HG02981 (cell line): ENCODE measurements around the gene SSH2.

Experiments
- ATAC-seq: cut with Tn5 transposase; IDR thresholded peaks from one replicate; pipeline ENCODE4 v1.9.1; 2021; ENCODE audit warnings: mild to moderate bottlenecking, moderate library complexity; ENCODE audit not compliant: unreplicated experiment

The SSH2 gene

DNA sequence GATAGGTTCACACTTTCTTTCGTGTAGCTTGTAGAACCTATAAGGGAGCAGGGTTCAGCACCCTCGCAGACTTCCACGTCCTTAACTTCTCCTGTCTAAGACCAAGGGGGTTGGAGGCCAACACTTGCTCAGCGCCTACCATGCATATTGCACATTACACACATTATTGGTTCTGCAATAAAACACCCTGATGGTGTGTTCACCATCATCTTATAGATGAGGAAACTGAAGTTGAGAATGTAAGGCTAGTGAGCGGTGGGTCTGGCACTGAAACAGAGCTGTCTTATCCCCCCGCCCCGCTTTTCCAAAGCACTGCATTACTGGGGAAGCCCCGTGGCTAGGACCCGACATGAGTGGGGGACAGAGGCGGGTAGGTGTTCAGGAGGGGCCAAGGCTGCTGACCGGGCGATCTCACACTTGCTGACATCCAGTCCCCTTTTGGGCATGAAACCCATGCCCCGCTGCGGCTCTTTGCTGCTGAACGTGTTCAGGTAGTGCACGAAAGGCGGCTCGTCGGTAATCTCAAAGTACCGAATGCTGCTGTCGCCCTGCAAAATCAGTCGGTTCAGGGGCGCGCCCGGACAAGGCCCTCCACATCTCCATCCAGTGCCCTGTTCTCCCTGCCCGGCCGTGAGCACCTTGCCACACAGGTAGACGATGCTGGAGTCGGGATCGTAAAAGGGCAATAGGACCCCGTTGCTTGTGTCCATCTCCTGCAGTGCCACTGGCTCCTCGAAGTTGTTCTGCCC, 313.6 kb downstream of the SSH2 start:
- ATAC-seq = no peak

DNA sequence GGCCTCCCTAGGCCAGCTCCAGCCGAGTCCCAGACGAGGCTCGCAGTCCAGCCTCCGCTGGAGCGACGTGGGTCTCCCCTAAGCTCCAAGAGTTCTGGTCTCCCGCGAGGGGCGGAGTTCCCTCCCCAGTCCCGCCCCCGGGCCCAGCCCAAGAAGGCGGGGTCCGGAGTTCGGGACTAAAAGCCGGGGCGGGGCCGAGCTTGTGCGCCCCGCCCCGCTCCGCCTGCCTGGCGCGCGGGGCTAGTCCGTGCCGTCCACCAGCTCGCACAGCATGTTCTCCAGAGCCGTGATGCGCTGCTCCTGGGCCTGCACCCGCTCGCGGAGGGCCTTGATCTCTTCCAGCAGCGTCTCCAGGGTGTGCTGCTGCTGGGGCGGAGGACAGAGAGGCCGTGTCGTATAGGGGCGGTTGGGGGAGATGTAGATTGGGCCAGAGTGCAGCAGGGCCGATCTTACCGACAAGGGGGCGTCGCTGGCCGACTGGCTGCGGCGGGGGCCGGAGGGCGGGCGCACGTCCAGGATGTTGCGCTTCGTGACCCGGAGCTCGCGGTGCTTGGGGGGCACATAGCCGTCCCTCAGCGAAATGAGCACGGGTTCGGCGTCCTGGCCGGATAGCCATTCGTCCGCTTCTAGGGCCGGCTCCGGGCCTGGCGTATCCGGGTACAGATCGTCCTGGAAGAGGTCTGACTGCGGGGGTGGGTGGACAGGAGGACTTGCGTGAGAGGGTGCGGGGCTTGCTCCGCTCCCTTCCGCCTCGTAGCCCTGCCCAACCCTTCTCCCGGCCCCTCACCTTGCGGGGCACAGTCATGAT, 314.3 kb downstream of the SSH2 start:
- ATAC-seq = peak; percentile 52

DNA sequence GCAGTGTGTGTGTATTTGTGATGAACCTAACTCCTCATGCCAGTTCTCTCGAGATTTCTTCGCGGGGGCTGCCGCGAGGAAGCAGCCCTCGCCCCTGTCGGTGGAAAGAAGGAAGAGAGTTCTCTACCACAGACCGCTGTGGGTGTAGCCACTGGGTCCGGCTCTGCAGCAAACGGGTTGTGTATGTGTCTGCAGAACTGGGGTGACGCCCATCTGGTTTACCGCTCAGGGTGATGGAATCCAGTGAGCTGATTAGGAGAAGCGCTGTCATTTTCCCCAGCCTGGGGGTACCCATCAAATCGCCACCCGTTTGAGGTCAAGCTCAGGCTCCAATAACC, 315.0 kb downstream of the SSH2 start:
- no peak for ATAC-seq

- no peak for ATAC-seq
These were observed 315.5 kb downstream of the SSH2 start for GRCh38 chr17:29614349-29615047.

DNA sequence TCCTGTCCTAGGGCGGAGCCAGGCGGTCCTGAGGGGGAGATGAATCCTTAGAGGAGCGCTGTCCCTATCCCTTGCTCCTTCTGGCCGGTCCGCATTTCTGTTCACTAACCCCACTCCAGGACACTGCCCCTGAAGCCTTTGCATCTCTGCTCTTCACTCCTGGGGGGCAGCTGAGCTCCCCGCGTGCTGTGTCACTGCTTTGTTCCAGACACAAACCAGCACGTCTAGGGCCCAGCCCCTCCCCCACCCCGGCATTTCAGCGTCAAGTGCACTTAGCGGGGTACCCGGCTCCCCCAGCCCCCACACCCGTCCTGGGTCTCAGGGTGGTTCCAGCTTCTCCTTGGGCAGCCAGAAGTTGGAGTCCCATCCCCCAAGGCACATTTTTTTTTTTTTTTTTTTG, 316.2 kb downstream of the SSH2 start:
- no peak for ATAC-seq

GRCh38 chr17:29613352-29613837, 316.6 kb downstream of the SSH2 start:
- ATAC-seq = peak; percentile 34

- ATAC-seq = no peak
These were observed 317.4 kb downstream of the SSH2 start for GRCh38 chr17:29612404-29613280.

DNA sequence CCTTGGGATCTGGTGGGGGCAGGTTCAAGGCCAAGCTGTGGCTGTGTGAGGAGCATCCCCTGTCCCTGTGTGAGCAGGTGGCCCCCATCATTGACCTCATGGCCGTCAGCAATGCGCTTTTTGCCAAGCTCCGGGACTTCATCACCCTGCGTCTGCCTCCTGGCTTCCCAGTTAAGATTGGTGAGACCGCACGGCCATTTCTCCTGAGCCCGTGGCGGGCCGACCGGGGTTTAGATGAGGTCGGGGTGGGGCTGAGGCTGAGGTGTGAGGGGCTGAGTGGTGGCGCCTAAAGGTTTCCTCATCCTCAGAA, 318.0 kb downstream of the SSH2 start:
- ATAC-seq = no peak

DNA sequence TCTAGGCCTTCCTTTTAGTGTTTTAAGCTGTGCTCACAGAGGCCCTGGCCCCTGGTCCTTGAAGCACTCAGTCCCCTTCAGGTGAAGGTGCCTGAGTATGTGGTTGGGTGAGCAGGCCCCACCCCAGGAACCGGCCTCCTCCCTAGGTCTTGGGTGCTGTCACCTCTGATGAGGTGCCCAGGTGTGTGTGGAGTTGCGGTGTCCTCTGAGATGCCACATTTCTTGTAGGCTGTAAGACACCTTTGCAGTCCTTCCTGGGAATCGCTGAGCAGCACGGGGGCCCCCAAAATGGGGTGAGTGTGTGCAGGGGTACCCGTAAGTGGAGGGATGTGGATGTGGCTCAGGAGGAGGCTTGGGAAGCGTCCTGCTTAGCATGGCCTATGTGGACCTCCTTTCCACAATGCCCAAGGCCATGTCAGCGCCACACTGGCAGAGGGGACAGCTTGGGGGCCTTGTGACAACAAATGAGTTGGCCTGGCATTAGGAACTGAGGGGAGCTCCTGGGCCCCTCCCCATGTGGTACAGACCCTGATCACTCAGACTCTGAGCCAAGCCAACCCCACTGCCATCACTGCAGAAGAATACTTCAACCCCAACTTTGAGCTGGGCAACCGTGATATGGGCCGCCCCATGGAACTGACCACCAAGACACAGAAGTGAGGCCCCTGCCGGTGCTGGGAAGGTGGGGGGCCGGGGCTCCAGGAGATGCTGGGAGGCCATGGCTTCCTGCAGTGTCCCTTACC, 318.5 kb downstream of the SSH2 start:
- no peak for ATAC-seq

- no peak for ATAC-seq
These were observed 319.6 kb downstream of the SSH2 start for GRCh38 chr17:29610395-29610794.

DNA sequence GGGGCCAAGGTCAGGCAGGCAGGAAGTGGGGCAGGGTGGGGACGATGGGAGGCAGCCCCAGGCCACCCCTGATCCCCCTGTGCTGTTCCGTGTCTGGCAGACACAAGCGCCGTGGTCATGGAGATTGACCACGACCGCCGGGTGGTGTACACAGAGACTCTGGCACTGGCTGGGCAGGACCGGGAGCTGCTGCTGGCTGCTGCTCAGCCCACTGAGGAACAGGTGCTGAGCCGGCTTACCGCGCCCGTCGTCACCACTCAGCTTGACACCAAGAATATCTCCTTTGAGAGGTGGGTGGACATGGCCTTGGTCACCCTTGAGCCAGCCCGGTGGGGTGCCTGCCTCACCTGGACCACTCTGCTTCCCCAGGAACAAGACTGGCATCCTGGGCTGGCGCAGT, 321.0 kb downstream of the SSH2 start:
- no peak for ATAC-seq

- ATAC-seq = no peak
These were observed 322.4 kb downstream of the SSH2 start for GRCh38 chr17:29607557-29608195.

DNA sequence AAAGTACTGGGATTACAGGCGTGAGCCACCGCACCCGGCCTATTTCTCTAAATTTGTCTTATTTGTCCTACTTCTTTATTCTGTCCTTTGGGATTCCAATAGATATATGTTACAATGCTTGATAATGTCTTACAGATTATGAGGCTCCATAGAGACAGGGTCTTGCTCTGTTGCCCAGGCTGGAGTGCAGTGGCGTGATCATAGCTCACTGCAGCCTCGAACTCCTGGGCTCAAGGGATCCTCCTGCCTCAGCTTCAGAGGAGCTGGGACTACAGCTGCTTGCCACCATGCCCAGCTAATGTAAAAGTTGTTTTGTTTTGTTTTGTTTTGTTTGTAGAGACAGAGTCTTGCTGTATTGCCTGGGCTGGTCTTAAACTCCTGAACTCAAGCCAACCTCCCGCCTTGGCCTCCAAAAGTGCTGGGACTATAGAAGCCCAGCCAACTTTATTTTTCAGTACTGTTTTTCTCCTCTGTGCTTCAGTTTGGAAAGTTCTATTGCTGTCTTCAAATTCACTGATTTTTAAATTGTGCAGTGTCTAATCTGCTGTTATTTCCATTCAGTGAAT, 326.8 kb downstream of the SSH2 start:
- no peak for ATAC-seq

DNA sequence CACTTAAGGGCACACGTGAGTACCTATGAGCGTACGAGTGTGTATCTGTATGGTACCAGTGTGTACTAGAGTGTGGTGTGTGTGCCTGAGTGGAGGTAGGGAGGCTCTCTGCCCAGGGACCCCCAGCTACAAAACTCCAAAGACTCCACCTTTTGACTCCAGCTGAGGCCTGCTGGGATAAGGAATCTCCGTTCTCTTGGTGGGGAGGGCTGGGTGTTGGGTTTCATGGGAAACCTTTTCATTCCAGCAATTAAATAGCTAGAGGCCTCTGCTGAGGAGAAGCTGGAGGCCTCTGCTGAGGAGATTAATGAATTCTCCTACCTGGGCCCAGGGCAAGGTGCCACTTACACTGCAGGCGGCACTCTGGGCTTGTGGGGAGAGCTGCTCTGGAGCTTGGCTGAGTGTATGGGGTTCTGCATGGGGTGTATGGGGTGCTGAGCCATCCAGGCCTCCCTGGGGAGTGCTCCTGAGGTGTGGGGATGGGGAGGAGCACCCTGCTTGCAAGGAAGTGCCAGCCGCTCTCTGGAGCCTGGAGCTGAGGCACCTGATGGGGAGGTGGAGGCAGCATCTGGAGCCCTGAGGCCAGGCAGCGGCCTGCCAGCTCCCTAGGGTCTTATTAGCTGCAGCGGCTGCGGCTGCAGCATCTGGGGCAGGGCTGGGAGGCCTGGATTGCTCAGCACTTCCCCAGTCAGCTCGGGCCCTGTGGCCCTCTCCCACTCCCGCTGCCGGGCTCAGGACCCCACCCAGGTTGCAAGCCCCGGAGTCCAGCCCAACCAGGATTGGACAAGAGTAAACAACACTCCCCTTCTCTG, 332.5 kb downstream of the SSH2 start:
- ATAC-seq = no peak

DNA sequence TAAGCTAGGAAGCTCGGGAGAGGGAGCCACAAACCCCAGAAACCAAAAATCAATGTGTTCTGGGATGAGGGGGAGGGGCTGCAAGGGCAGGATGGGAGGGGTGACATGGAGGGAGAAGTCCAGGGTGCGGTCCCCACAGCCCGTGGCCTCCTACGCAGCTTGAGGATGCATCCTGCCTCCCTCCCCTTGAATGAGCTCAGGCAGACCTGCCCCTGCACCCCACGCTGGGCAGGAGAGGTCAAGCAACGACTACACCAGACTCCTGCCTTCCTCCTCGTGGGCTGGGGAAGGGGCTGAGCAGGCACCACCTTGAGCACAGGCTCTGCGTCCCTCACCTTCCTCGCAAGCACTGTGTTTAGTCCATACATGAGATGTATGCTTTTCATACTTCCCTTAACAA, 333.2 kb downstream of the SSH2 start:
- no peak for ATAC-seq

- no peak for ATAC-seq
These were observed 333.9 kb downstream of the SSH2 start for GRCh38 chr17:29595943-29596774.

GRCh38 chr17:29595107-29595942, 334.7 kb downstream of the SSH2 start:
- no peak for ATAC-seq
